ENCODE data around the gene GPC5. TPM values are rescaled to one million over a fixed set of nuclear protein-coding genes. Genes with fewer than 3 reads are reported as not detected.

The GPC5 gene
- total RNA-seq, 1 donor from 2014 or later: 0.24 TPM

DNA sequence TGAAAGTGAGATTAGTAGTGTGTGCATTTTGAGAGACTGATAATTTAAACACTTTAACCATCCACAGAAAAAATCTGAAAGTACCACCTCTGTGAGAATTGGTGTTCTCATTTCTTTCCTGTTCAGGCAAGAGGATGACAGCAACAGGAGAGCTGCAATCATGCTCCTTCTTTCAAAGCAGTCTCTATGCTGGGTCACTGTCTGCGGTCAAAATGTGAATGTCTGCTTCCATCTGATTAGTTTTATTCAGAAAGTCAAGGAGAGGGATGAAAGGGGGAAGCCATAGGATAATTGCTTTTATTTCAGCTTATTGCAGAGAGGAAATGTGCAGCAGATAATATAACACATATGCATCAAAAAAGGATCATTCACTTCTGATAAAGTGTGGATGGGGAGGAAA is 1514.2 kb downstream of the GPC5 start:
- Mint-ChIP-seq H3K4me3 (no peak overlapping the region), H3K27me3 (no peaks in the 10 kb centered on the region), H3K4me1 (no peaks in the 10 kb centered on the region), H3K27ac (no peak overlapping the region), H3K36me3 (ENCODE audit: low read depth) (no peaks in the 10 kb centered on the region), H3K9me3 (peaks cover 3% of the 10 kb centered on the region)
- ATAC-seq (ENCODE audit: low read depth) (no peak), DNase-seq (no peak)
- TF ChIP-seq, protein P1, sequence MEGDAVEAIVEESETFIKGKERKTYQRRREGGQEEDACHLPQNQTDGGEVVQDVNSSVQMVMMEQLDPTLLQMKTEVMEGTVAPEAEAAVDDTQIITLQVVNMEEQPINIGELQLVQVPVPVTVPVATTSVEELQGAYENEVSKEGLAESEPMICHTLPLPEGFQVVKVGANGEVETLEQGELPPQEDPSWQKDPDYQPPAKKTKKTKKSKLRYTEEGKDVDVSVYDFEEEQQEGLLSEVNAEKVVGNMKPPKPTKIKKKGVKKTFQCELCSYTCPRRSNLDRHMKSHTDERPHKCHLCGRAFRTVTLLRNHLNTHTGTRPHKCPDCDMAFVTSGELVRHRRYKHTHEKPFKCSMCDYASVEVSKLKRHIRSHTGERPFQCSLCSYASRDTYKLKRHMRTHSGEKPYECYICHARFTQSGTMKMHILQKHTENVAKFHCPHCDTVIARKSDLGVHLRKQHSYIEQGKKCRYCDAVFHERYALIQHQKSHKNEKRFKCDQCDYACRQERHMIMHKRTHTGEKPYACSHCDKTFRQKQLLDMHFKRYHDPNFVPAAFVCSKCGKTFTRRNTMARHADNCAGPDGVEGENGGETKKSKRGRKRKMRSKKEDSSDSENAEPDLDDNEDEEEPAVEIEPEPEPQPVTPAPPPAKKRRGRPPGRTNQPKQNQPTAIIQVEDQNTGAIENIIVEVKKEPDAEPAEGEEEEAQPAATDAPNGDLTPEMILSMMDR (IDR thresholded peaks at IDR 0.05): no peak
- intact Hi-C loops (cut with micrococcal nuclease): no loop called here
- CTCF ChIA-PET: no interaction called here
- POLR2A ChIA-PET: no interaction called here

DNA sequence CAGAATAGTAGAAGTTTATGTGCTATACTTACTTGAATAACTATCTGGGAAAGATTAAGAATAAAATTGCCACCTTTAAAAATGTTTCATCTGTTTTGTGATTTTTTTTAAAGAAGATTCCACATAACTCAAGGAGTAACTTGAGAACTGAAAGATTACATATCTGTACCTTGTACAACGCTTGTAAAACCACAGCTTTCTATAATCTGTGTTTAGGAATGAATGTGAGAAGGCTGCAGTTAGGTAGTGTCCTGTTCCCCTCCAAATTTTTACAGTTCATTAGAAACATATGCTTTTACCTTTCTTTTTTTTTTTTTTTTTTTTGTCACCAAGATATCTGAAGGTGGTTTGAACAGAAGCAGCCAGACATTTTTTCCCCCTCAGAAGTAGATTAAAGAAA is 1515.4 kb downstream of the GPC5 start:
- intact Hi-C loops (cut with micrococcal nuclease): no loop called here
- Mint-ChIP-seq H3K36me3 (ENCODE audit: low read depth) (no peaks in the 10 kb centered on the region), H3K27me3 (no peaks in the 10 kb centered on the region), H3K4me3 (no peak overlapping the region), H3K9me3 (peaks cover 3% of the 10 kb centered on the region), H3K27ac (no peak overlapping the region), H3K4me1 (no peaks in the 10 kb centered on the region)
- DNase-seq: no peak
- CTCF ChIA-PET: no interaction called here
- POLR2A ChIA-PET: no interaction called here
- TF ChIP-seq, protein P1 (IDR thresholded peaks at IDR 0.05): no peak
- ATAC-seq (ENCODE audit: low read depth): no peak

Other genes with a start within 250 kb of the GPC5 start
- 23.5 and 27.0 TPM in 2 replicates for gene MIR17HG, start 50.9 kb upstream of the GPC5 start, total RNA-seq